Ammon's horn (tissue), 1 donor: Measurements from ENCODE around the gene ZNF701.
"Not testable (repeated sequence)": the region's sequence is repeated elsewhere in the genome, so short reads cannot be mapped to it uniquely, and the experiment has no call there.

Source experiments
- DNase-seq: peaks from one replicate; pipeline ENCODE4 v3.0.0-alpha.2; 2016; ENCODE audit warnings: low spot score

ZNF701 gene

GRCh38 chr19:52570000-52570861 is at the start of gene ZNF701:
Gene ZNF701, plus strand, starts transcription at chr19:52570287. Its CDS starts 3,861 bp downstream, at chr19:52574148.
- peak; percentile 98 for DNase-seq

- DNase-seq, result no peak
These were observed 47.5 kb upstream of the ZNF701 start for GRCh38 chr19:52522551-52522950.

GRCh38 chr19:52524086-52524485 is 46.0 kb upstream of the ZNF701 start:
- DNase-seq, result no peak

GRCh38 chr19:52527134-52527955 is 42.7 kb upstream of the ZNF701 start, which contains the start of gene ZNF808:
Gene ZNF808, plus strand, starts transcription at chr19:52527668. Its CDS starts 15,617 bp downstream, at chr19:52543285.
- DNase-seq, result peak; percentile 91

GRCh38 chr19:52527956-52528351 is 42.1 kb upstream of the ZNF701 start:
- DNase-seq, result peak; percentile 15

- DNase-seq, result no peak
These were observed 37.6 kb upstream of the ZNF701 start for GRCh38 chr19:52532480-52532879.

- no peak for DNase-seq
These were observed 36.2 kb upstream of the ZNF701 start for GRCh38 chr19:52533901-52534300.

GRCh38 chr19:52535385-52535770 is 34.7 kb upstream of the ZNF701 start:
- DNase-seq, result not testable (repeated sequence)

- DNase-seq, result peak; percentile 77
These were observed 34.2 kb upstream of the ZNF701 start for GRCh38 chr19:52535771-52536447.

GRCh38 chr19:52536448-52536800 is 33.7 kb upstream of the ZNF701 start:
- no peak for DNase-seq

GRCh38 chr19:52538815-52539214 is 31.3 kb upstream of the ZNF701 start:
- not testable (repeated sequence) for DNase-seq

GRCh38 chr19:52541176-52541575 is 28.9 kb upstream of the ZNF701 start:
- not testable (repeated sequence) for DNase-seq

- no peak for DNase-seq
These were observed 28.5 kb upstream of the ZNF701 start for GRCh38 chr19:52541608-52542007.

GRCh38 chr19:52542541-52542940 is 27.5 kb upstream of the ZNF701 start:
- DNase-seq, result not testable (repeated sequence)

- DNase-seq, result no peak
These were observed 27.0 kb upstream of the ZNF701 start for GRCh38 chr19:52542984-52543664.

- DNase-seq, result no peak
These were observed 15.7 kb upstream of the ZNF701 start for GRCh38 chr19:52554216-52554971.

- no peak for DNase-seq
These were observed 12.7 kb upstream of the ZNF701 start for GRCh38 chr19:52557231-52557995.

GRCh38 chr19:52558732-52559445 is 11.2 kb upstream of the ZNF701 start:
- DNase-seq, result not testable (repeated sequence)

GRCh38 chr19:52561611-52562010 is 8.5 kb upstream of the ZNF701 start:
- not testable (repeated sequence) for DNase-seq
